Duodenal mucosa (tissue), 2 donors: Measurements from ENCODE around the gene BPIFA1.

Experiments used
- H3K27ac ChIP-seq: one replicate; pipeline ENCODE4 v1.7.0; 2013; ENCODE audit warnings: low read depth, low read length
- H3K27me3 ChIP-seq, 2 donors: one replicate each; pipeline ENCODE4 v1.7.0; 2013; ENCODE audit warnings: low read length in 2 of 2, control low read depth in 1 of 2; ENCODE audit not compliant: insufficient read depth in 2 of 2, control insufficient read depth in 1 of 2
- H3K36me3 ChIP-seq, 2 donors: one replicate each; pipeline ENCODE4 v1.7.0; 2013; ENCODE audit warnings: low read length in 2 of 2, control low read depth in 1 of 2; ENCODE audit not compliant: insufficient read depth in 2 of 2, control insufficient read depth in 1 of 2
- H3K4me1 ChIP-seq, 2 donors: one replicate each; pipeline ENCODE4 v1.7.0; 2013; ENCODE audit warnings: low read length in 2 of 2, control low read depth in 1 of 2; ENCODE audit not compliant: insufficient read depth in 2 of 2, control insufficient read depth in 1 of 2
- H3K4me3 ChIP-seq, 2 donors: one replicate each; pipeline ENCODE4 v1.7.0; 2013; ENCODE audit warnings: low read length in 2 of 2, low read depth in 1 of 2
- H3K9ac ChIP-seq, 2 donors: one replicate each; pipeline ENCODE4 v1.7.0; 2013; ENCODE audit warnings: low read length in 2 of 2, low read depth in 1 of 2
- H3K9me3 ChIP-seq, 2 donors: one replicate each; pipeline ENCODE4 v1.7.0; 2013; ENCODE audit warnings: low read length in 2 of 2, control low read depth in 1 of 2; ENCODE audit not compliant: control insufficient read depth in 1 of 2

BPIFA1 gene

DNA sequence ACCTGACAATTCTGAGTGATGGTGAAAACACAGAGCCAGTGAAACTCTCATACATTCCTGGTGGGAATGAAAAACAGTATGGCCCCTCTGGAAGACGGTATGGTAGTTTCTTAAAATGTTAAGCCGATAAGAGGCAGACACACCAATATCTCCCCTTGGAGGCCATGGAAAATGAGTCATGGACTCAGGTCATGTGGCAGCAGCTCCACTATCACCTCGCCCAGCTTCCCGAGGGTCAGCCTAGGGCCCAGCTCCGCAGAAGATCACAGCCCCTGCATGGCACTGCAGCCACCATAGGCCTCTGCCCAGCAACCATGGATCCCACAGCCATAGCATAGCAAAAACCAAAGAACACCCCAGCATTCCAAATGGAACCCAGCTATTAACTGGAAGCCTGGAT is 21.4 kb downstream of the BPIFA1 start:
- no peaks in the 10 kb centered on the region for H3K36me3 ChIP-seq
- H3K27me3 ChIP-seq, result no peaks in the 10 kb centered on the region
- H3K4me1 ChIP-seq, result no peaks in the 10 kb centered on the region

DNA sequence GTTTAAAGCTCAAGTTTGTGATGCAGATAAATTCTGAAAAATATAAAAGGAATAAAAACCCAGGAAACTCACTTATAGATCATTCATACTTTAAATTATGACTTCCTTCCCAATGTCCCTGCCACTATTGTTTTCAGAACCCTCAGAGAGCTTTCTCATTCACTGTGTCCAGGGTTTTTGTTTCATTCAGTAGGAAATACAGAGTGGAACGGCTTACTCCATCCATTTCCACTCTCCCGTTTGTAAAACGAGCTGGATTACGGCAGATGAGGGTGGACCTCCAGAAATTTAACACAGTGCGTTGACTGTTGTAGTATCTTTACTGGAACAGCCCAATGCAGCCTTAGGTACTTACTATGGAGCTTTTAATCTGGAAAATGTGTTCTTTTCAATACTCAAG is 23.6 kb downstream of the BPIFA1 start:
- Histone ChIP-seq H3K4me3 (no peak overlapping the region), H3K9ac (no peak overlapping the region), H3K27ac (no peak overlapping the region), H3K27me3 (no peaks in the 10 kb centered on the region), H3K9me3 (no peaks in the 10 kb centered on the region), H3K36me3 (no peaks in the 10 kb centered on the region), H3K4me1 (no peaks in the 10 kb centered on the region)

More for the DNA sequence above, 21.4 kb downstream of the BPIFA1 start:
- Histone ChIP-seq H3K9me3 (no peaks in the 10 kb centered on the region), H3K9ac (no peak overlapping the region), H3K27ac (no peak overlapping the region), H3K4me3 (no peak overlapping the region)

DNA sequence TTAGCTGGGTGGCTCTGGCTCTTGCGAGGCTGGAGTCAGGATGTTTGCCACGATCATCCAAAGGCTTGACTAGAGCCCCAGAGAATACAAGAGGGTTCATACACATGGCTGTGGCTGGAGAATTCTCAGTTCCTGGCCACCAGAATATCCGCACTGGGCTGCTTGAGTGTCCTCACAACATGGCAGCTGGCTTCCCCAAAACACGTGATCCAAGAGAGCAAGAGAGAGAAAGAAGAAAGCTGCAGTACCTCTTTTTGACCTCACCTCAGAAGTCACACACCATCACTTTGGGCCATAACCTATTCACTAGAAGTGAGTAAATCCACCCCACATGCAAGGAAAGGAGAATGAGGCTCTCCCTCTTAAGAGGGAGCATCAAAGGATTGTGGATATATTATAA is 25.7 kb downstream of the BPIFA1 start:
- H3K4me1 ChIP-seq, result no peaks in the 10 kb centered on the region
- no peak overlapping the region for H3K4me3 ChIP-seq
- no peaks in the 10 kb centered on the region for H3K36me3 ChIP-seq
- no peaks in the 10 kb centered on the region for H3K9me3 ChIP-seq
- H3K27me3 ChIP-seq, result no peaks in the 10 kb centered on the region
- H3K27ac ChIP-seq, result no peak overlapping the region
- H3K9ac ChIP-seq, result no peak overlapping the region

DNA sequence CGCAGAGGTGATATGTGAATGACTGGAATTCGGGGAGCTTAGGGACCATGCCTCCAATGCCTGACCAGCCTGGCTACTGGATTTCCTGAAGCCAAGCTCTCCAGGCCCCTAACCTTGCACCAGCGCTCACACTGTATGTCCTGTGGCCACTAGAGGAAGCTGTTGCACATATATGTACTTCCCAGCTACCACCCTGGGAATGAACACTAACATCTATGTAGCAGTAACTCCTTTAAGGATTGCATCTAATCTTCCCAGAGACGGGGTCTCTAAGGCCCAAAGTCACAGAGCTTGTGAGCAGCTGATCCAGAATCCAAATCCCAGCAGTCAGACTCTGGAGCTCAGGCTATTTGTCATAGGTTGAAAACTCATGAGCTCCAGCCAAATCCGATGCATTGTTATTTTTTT is 26.9 kb downstream of the BPIFA1 start:
- Histone ChIP-seq H3K27me3 (peaks cover 0 to 2% of the 10 kb centered on the region in 2 donors), H3K9me3 (no peaks in the 10 kb centered on the region), H3K36me3 (no peaks in the 10 kb centered on the region), H3K9ac (no peak overlapping the region), H3K27ac (no peak overlapping the region), H3K4me3 (no peak overlapping the region), H3K4me1 (no peaks in the 10 kb centered on the region)

DNA sequence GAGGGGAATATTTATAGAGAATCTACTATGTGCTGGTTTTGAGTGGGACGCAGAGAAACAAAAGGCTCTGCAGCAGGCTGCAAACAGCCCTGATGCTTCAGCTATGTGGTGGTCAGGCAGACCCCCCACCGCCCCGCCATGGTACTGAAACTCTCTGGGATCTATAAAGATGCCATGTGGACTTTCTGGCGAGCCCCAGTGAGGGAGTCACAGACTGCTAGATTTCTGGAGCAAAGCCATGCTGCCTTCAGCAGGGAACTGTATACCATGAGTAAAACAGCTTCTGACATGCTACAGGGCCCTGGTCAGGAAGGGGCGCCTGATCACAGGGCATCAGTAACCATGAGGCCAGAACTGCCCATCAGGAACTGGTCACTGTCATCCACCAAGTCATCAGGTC is 28.0 kb downstream of the BPIFA1 start:
- Histone ChIP-seq H3K27ac (no peak overlapping the region), H3K4me3 (no peak overlapping the region), H3K4me1 (no peaks in the 10 kb centered on the region), H3K9ac (no peak overlapping the region), H3K36me3 (no peaks in the 10 kb centered on the region), H3K27me3 (peaks cover 0 to 3% of the 10 kb centered on the region in 2 donors), H3K9me3 (no peaks in the 10 kb centered on the region)

DNA sequence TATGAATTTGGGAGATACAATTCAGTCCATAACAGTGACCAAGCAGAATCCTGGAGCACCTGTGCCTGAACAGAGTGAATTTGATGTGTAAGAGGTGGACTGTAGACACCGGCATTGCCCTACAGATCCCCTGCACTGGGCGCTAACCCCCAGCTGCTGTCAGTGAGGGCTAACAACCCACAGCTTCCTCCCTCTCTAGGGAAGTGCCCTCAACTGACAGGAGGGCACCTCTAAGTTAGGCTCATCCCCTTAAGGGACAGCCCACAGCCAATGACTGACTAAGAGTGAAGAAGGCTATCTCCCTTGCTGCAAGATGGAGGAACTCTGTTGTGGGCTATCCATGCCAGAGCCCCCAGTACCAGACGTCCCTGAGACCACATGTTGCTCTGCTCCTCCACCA is 31.9 kb downstream of the BPIFA1 start:
- Histone ChIP-seq H3K9ac (no peak overlapping the region), H3K27me3 (peaks cover 0 to 3% of the 10 kb centered on the region in 2 donors), H3K9me3 (no peaks in the 10 kb centered on the region)

DNA sequence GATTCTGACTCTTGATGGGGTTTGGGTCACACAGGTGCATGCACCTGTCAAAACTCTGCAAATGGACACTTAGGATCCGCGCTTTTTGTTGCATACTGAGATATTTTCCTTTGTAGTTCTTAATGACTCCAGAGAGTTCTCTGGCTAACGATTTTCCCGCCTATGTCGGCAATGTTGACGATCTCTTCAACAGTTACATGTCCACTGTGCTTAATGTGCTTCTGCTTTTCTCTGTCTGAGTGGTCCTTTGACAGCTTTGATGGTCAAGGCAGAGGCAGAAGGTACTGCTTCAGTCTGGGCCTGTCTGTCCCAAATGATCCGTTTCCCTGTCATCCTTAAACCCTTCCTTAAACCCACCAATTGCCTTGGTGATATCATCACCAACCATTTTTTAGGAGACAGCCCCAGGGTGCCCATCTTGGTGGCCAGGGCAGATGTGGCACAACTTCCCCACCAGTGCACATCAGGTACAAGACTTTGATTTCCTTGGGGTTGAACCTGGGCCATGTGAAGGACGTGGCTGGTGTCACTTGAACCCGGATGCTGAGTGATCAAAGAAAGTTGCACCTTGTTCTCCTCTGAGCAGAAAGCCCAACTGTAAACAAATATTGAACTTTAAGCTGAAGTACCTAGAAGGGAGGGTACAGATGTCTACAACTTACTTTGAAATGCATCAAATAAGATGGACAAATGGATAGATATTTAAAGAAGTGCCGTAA is 36.5 kb downstream of the BPIFA1 start:
- peaks cover 0 to 3% of the 10 kb centered on the region in 2 donors for H3K27me3 ChIP-seq
- no peak overlapping the region for H3K27ac ChIP-seq
- H3K4me1 ChIP-seq, result peaks cover 0 to 3% of the 10 kb centered on the region in 2 donors
- H3K36me3 ChIP-seq, result no peaks in the 10 kb centered on the region
- no peak overlapping the region for H3K9ac ChIP-seq
- H3K9me3 ChIP-seq, result no peaks in the 10 kb centered on the region
- no peak overlapping the region for H3K4me3 ChIP-seq

More for the DNA sequence above, 31.9 kb downstream of the BPIFA1 start:
- H3K4me3 ChIP-seq, result no peak overlapping the region
- H3K27ac ChIP-seq, result no peak overlapping the region
- peaks cover 0 to 3% of the 10 kb centered on the region in 2 donors for H3K4me1 ChIP-seq
- H3K36me3 ChIP-seq, result no peaks in the 10 kb centered on the region

DNA sequence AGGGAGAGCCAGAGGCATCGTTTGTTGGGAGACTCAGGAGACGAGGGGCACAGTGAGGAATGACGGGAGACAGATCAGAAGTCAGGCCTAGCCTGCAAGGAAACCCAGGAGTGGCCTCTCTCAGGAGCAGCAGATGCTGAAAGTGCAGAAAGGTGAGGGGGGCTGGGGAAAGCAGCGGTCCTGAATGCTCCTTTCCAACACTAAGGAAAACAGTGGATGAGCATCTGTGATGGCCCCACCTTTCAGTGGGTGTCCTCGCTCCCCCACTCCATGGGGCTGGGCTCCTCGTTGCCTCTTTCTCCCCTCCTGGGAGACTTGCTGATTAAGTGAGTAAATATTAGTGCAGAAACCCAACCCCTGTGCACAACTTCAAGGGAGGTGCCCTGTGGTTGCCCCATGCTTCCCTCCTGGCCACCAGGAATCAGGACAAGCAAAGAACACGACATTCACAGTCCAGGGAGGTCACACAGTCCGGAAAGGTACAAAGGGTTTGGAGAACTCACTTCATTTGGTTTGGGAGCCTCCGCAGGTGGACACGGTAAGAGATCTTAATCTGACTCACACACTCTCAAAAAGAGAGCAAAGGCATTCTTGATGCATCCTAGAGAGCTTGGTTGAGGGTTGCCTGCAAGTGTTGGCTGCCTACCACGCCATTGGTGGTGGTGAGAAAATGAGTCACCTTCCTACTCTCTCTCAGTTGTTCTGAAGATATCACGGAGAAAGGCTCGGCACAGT is 37.5 kb downstream of the BPIFA1 start:
- Histone ChIP-seq H3K27ac (no peak overlapping the region), H3K9me3 (no peaks in the 10 kb centered on the region), H3K4me1 (peaks cover 0 to 3% of the 10 kb centered on the region in 2 donors), H3K4me3 (no peak overlapping the region), H3K9ac (no peak overlapping the region), H3K27me3 (peaks cover 0 to 7% of the 10 kb centered on the region in 2 donors), H3K36me3 (no peaks in the 10 kb centered on the region)

DNA sequence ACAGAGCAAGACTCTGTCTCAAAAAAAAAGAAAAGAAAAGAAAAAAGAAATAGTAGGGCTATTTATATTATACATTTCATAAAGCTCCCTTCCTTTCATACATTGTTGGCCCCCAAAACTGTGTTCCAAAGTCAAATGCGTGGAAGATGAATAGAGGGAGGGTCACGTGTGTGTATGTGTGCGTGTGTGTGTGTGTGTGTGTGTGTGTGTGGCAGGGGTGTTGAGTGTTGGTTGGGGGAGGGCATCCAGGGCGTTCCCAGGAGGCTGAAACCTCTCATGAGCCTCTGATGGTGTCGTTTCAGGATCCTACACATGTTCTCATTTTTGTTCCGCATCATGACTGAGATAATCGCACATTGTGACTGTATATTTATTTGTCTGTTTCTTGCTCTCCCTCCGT is 39.4 kb downstream of the BPIFA1 start:
- peaks cover 0 to 7% of the 10 kb centered on the region in 2 donors for H3K27me3 ChIP-seq
- no peaks in the 10 kb centered on the region for H3K36me3 ChIP-seq
- H3K4me1 ChIP-seq, result no peaks in the 10 kb centered on the region
- H3K9ac ChIP-seq, result no peak overlapping the region
- no peak overlapping the region for H3K27ac ChIP-seq
- no peaks in the 10 kb centered on the region for H3K9me3 ChIP-seq
- no peak overlapping the region for H3K4me3 ChIP-seq

DNA sequence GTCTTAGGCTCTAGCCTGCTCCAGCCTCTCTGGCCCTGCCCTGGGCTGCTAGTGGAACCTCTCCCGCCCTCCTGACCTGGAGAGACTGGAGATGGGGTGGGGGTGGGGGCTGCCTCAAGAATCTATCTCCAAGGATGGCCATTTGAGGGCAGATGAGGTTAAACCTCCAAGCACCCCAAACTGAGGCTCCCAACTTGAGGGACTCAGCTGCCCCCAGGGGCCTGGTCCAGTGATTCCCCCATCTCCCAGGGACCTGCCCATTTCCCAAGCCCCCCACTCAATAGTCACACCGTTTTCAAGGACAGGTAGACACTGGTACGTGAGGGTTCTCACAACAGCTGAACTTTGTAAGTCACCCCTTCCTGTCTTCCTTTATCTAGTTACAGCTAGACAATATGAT is 40.1 kb downstream of the BPIFA1 start:
- Histone ChIP-seq H3K27ac (no peak overlapping the region), H3K9me3 (no peaks in the 10 kb centered on the region), H3K4me3 (no peak overlapping the region), H3K9ac (no peak overlapping the region), H3K4me1 (no peaks in the 10 kb centered on the region), H3K27me3 (peaks cover 0 to 7% of the 10 kb centered on the region in 2 donors), H3K36me3 (no peaks in the 10 kb centered on the region)
